ENCODE results near the gene PLCB4. TPM values are rescaled to one million over a fixed set of nuclear protein-coding genes. Genes with fewer than 3 reads are reported as not detected.

PLCB4 gene
- total RNA-seq, 1 experiment from 2014 or later: 12.6 TPM

- H3K27ac Mint-ChIP-seq: no peak overlapping the region
- H3K27me3 Mint-ChIP-seq (ENCODE audit: low read depth): no peaks in the 10 kb centered on the region
- no peak overlapping the region for H3K4me3 Mint-ChIP-seq
- no peaks in the 10 kb centered on the region for H3K9me3 Mint-ChIP-seq
- ChIA-PET POLR2A (no interaction called here), CTCF (no interaction called here)
- DNase-seq (ENCODE audit: low spot score): no peak
- H3K36me3 Mint-ChIP-seq: no peaks in the 10 kb centered on the region
- ATAC-seq: no peak
- H3K4me1 Mint-ChIP-seq: no peaks in the 10 kb centered on the region
- TF ChIP-seq ZNF232 (CRISPR knock-in tag; IDR thresholded peaks at IDR 0.05) (no peak), FOXK1 (CRISPR knock-in tag; IDR thresholded peaks at IDR 0.05) (no peak), ZNF396 (CRISPR knock-in tag; IDR thresholded peaks at IDR 0.05; ENCODE audit: borderline replicate concordance) (no peak)
These were observed 31.8 kb downstream of the PLCB4 start for GRCh38 chr20:9100691-9101090.

- TF ChIP-seq FOXP1 (CRISPR knock-in tag; IDR thresholded peaks at IDR 0.05; ENCODE audit: borderline replicate concordance) (no peak), NR2C2 (CRISPR knock-in tag; IDR thresholded peaks at IDR 0.05) (no peak), CREB1 (CRISPR knock-in tag; IDR thresholded peaks at IDR 0.05) (no peak)
- no peaks in the 10 kb centered on the region for H3K36me3 Mint-ChIP-seq
- H3K4me3 Mint-ChIP-seq: no peak overlapping the region
- H3K27me3 Mint-ChIP-seq (ENCODE audit: low read depth): no peaks in the 10 kb centered on the region
- H3K27ac Mint-ChIP-seq: no peak overlapping the region
- ATAC-seq (no peak), DNase-seq (ENCODE audit: low spot score) (no peak)
- ChIA-PET POLR2A (no interaction called here), CTCF (interaction anchor here (1.0 to 1.2 kb wide), 2 partner anchors 11 to 343 kb away, joined by 3 read pairs; no protein-coding TSS in a partner anchor)
- H3K4me1 Mint-ChIP-seq: no peaks in the 10 kb centered on the region
- no peaks in the 10 kb centered on the region for H3K9me3 Mint-ChIP-seq
These were observed 33.6 kb downstream of the PLCB4 start for GRCh38 chr20:9102456-9102855.

DNA sequence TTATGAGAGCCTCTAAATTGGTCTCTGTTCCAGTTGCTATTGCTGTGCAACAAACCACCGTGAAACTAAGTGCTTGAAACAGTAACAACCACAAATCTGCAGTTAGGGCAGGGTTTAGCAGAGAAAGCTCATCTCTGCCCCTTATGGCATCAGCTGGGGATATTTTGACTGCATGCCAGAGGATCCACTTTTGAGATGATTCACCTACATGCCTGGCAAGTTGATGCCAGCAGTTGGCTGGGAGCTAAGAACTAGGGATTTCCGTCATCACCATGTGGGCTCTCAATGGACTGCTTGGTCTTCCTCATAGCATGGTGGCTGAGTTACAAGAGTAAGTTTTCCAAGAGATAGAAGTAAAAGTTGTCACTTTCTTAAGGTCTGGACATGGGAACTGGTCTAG, 35.1 kb downstream of the PLCB4 start:
- Mint-ChIP-seq H3K36me3 (no peaks in the 10 kb centered on the region), H3K27me3 (ENCODE audit: low read depth) (no peaks in the 10 kb centered on the region), H3K4me1 (no peaks in the 10 kb centered on the region), H3K4me3 (no peak overlapping the region), H3K27ac (no peak overlapping the region), H3K9me3 (no peaks in the 10 kb centered on the region)
- no peak for ATAC-seq
- TF ChIP-seq, protein P1, sequence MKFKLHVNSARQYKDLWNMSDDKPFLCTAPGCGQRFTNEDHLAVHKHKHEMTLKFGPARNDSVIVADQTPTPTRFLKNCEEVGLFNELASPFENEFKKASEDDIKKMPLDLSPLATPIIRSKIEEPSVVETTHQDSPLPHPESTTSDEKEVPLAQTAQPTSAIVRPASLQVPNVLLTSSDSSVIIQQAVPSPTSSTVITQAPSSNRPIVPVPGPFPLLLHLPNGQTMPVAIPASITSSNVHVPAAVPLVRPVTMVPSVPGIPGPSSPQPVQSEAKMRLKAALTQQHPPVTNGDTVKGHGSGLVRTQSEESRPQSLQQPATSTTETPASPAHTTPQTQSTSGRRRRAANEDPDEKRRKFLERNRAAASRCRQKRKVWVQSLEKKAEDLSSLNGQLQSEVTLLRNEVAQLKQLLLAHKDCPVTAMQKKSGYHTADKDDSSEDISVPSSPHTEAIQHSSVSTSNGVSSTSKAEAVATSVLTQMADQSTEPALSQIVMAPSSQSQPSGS (CRISPR knock-in tag; IDR thresholded peaks at IDR 0.05; ENCODE audit: borderline replicate concordance, low read depth): no peak
- TF ChIP-seq ZMAT4 (CRISPR knock-in tag; IDR thresholded peaks at IDR 0.05): no peak
- no peak for TF ChIP-seq IRF2 (CRISPR knock-in tag; IDR thresholded peaks at IDR 0.05; ENCODE audit: borderline replicate concordance, low read depth)
- no peak for DNase-seq (ENCODE audit: low spot score)
- POLR2A ChIA-PET: no interaction called here
- CTCF ChIA-PET: interaction anchor here (0.8 to 1.1 kb wide), 2 partner anchors 9 to 52 kb away, joined by 3 read pairs; no protein-coding TSS in a partner anchor

GRCh38 chr20:9108260-9108659, 39.4 kb downstream of the PLCB4 start:
- no peak for DNase-seq (ENCODE audit: low spot score)
- ChIA-PET CTCF (no interaction called here), POLR2A (no interaction called here)
- no peaks in the 10 kb centered on the region for H3K27me3 Mint-ChIP-seq (ENCODE audit: low read depth)
- TF ChIP-seq PREB (CRISPR knock-in tag; IDR thresholded peaks at IDR 0.05; ENCODE audit: borderline replicate concordance): no peak
- no peak for TF ChIP-seq PRDM15 (CRISPR knock-in tag; IDR thresholded peaks at IDR 0.05)
- TF ChIP-seq AR (CRISPR knock-in tag; IDR thresholded peaks at IDR 0.05): no peak
- no peak for TF ChIP-seq TEAD1 (CRISPR knock-in tag; IDR thresholded peaks at IDR 0.05)
- TF ChIP-seq, protein P2, sequence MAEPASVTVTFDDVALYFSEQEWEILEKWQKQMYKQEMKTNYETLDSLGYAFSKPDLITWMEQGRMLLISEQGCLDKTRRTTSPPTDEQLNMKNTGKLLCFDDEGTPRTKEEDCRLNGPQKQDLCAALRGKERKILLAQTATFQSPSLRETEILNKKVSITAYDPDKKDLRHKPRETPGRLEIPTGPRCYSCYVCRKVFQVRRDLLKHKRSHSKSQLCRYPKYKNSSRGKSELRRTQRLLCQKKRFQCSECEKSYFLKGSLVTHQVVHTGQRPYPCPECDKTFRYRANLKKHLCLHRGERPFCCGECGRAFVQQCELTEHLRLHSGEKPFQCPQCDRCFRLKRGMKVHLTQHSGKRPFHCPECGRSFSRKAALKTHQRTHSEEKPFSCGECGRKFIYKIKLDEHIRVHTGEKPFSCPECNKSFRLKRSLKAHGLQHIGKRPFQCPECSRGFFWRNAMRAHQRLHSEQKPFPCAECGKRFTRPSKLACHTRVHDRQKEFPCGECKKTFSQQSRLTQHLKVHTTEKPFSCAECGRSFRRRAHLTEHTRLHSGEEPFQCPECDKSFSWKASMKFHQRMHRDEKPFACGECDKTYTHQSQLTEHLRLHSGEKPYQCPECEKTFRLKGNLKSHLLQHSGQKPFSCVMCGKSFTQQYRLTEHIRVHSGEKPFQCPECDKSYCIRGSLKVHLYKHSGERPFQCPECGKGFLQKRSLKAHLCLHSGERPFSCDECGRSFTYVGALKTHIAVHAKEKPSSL (CRISPR knock-in tag; conservative IDR thresholded peaks at IDR 0.05): no peak
- TF ChIP-seq MXD4 (CRISPR knock-in tag; IDR thresholded peaks at IDR 0.05; ENCODE audit: borderline replicate concordance): no peak
- no peak for TF ChIP-seq NFYB (CRISPR knock-in tag; conservative IDR thresholded peaks at IDR 0.05; ENCODE audit: low read depth)
- H3K27ac Mint-ChIP-seq: no peak overlapping the region
- H3K9me3 Mint-ChIP-seq: no peaks in the 10 kb centered on the region
- no peak overlapping the region for H3K4me3 Mint-ChIP-seq
- ATAC-seq: no peak
- no peaks in the 10 kb centered on the region for H3K4me1 Mint-ChIP-seq
- H3K36me3 Mint-ChIP-seq: no peaks in the 10 kb centered on the region

Data from WTC11 (cell line).